Heart right ventricle (tissue), 16 donors: Measurements from ENCODE around the gene YAP1. TPM values are rescaled to one million over a fixed set of nuclear protein-coding genes. Genes with fewer than 3 reads are reported as not detected.

Experiments used
- ATAC-seq, 8 donors: fragments of 200-7000 bp; cut with Tn5 transposase; one replicate each; pipeline ENCODE4 v1.9.1; 2020; ENCODE audit warnings: mild to moderate bottlenecking in 8 of 8, moderate library complexity in 8 of 8, moderate number of reproducible peaks in 1 of 8
- DNase-seq, 2 donors: peaks; one replicate each; pipeline ENCODE4 v3.0.0-alpha.2; 2020
- H3K27ac ChIP-seq, 10 donors: fragments of 200-600 bp; sonication (generic) in 2 of 10; one replicate each; pipeline versions ENCODE4 v1.5.0 to v1.8.0; 2020 to 2022; ENCODE audit warnings: mild to moderate bottlenecking in 3 of 10
- H3K27me3 ChIP-seq, 7 donors: fragments of 200-600 bp; one replicate each; pipeline ENCODE4 v1.8.0; 2021 to 2022; ENCODE audit warnings: mild to moderate bottlenecking in 2 of 7
- H3K36me3 ChIP-seq, 9 donors: fragments of 200-600 bp; sonication (generic) in 1 of 9; one replicate each; pipeline versions ENCODE4 v1.5.0 to v1.8.0; 2020 to 2022; ENCODE audit warnings: mild to moderate bottlenecking in 2 of 9
- H3K4me1 ChIP-seq, 9 donors: fragments of 200-600 bp; sonication (generic) in 1 of 9; one replicate each; pipeline versions ENCODE4 v1.5.0 to v1.8.0; 2020 to 2022; ENCODE audit warnings: mild to moderate bottlenecking in 4 of 9
- H3K4me3 ChIP-seq, 10 donors: fragments of 200-600 bp; sonication (generic) in 2 of 10; one replicate each; pipeline versions ENCODE4 v1.5.0 to v1.8.0; 2020 to 2022; ENCODE audit warnings: mild to moderate bottlenecking in 7 of 10, moderate library complexity in 2 of 10
- H3K9me3 ChIP-seq, 11 donors: fragments of 200-600 bp in 10 of 11; sonication (generic) in 2 of 11; one replicate each; pipeline versions ENCODE4 v1.5.0 to v1.8.0; 2013 to 2022; ENCODE audit warnings: mild to moderate bottlenecking in 2 of 11, control low read depth in 1 of 11, moderate library complexity in 1 of 11
- WGBS, 2 donors: extraction: QIAGEN DNeasy Blood & Tissue Kit; methylation state at CpG; one replicate each; pipeline ENCODE4 v1.1.7; 2013; ENCODE audit warnings: inconsistent platforms in 1 of 2; 5-methylcytosine and 5-hydroxymethylcytosine counted together
- intact Hi-C, 10 donors: fragments of 100-400 bp; cut with DNase I; formaldehyde crosslinking; loops; one replicate each; pipeline versions ENCODE4 v1.11.1 to v1.14.2; 2022
- polyA plus RNA-seq, 2 donors: library from polyadenylated mRNA; stranded (reverse); fragments of 200-250 nt; gene quantifications; one replicate each; pipeline ENCODE4 v1.2.3, GENCODE V29; 2013
- total RNA-seq, 10 donors: library from RNA; stranded (reverse); fragmentation: NEBNext Ultra II Directional in 3 of 10; extraction: Animal tissue kit (Norgen Biotek cat#: 25700) in 3 of 10; gene quantifications; one replicate each; pipeline versions ENCODE4 v1.2.1 to v1.2.4, GENCODE V29; 2021 to 2023
- TF ChIP-seq, protein P1 (sequence below), 9 donors: fragments of 200-600 bp; sonication (generic) in 2 of 9; IDR thresholded peaks; one replicate each; pipeline versions ENCODE4 v1.5.0 to v1.8.0; 2021 to 2022; ENCODE audit warnings: antibody characterized with exemption in 9 of 9, mild to moderate bottlenecking in 5 of 9, moderate library complexity in 1 of 9
- donor health status: Arrhythmogenic right ventricular cardiomyopathy.
- donor health status: ischemic (EF 13 %, LVEDD 7.1; RV severe dilation, severe dysfunction).
- donor health status: healthy with polysubstance abuse.
- donor health status: DM: no; HTN: yes; CAD: no.
- donor health status: DM: no; HTN: no; CAD: no.
- donor health status: ischemic (EF 25% LVEDD 6.9; RV normal size, moderate dysfunction).
- donor health status: ischemic (EF 25% LVEDD 5.7; RV mildly dilated, moderate dysfunction).
- donor health status: healthy.
- donor health status: DM: yes; HTN: yes; CAD: no.
- donor health status: Ischemic cardiomyopathy.
- donor health status: ischemic (EF 35%, LVEDD 5.7; RV mildly dilated, moderate dysfunction).
- donor health status: nonischemic (EF 11% LVEDD 7.7; RV severe dilation, severe dysfunction).
- donor health status: DM: yes; HTN: yes; CAD: no.
- donor health status: PGD.
- donor health status: ischemic (EF 29% LVEDD 5.4; RV normal size, mild dysfunction).
- donor health status: nonischemic (EF 23%, LVEDD 6.1; RV moderate dilation, normal function).

YAP1 gene
- total and polyA plus RNA-seq, 12 donors: 15.7 to 91.3 (median 65.0) TPM

DNA sequence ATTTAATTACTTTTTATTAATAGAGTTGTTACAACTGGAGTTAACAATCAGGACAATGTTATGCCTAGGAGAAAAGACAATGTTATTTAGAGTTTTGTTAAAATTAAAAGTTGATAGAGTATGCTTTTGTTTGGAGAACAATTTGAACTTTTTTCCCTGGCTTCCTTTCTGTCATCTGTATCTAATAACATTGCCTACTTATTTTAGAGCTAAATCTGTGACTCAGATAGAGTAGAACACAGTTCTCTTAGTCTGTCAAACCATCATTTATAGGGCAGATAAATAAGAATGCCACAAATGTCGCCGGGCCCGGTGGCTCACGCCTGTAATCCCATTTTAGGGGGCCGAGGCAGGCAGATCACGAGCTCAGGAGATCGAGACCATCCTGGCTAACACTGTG, 28.9 kb upstream of the YAP1 start:
- 85 to 86% methylated on average over 7 of the region's 7 CpGs for WGBS, 2 donors
- no peaks in the 10 kb centered on the region for H3K4me1 ChIP-seq
- intact Hi-C loops: no loop called here
- no peak overlapping the region for H3K27ac ChIP-seq
- DNase-seq (no peak), ATAC-seq (no peak)
- TF ChIP-seq, protein P1, sequence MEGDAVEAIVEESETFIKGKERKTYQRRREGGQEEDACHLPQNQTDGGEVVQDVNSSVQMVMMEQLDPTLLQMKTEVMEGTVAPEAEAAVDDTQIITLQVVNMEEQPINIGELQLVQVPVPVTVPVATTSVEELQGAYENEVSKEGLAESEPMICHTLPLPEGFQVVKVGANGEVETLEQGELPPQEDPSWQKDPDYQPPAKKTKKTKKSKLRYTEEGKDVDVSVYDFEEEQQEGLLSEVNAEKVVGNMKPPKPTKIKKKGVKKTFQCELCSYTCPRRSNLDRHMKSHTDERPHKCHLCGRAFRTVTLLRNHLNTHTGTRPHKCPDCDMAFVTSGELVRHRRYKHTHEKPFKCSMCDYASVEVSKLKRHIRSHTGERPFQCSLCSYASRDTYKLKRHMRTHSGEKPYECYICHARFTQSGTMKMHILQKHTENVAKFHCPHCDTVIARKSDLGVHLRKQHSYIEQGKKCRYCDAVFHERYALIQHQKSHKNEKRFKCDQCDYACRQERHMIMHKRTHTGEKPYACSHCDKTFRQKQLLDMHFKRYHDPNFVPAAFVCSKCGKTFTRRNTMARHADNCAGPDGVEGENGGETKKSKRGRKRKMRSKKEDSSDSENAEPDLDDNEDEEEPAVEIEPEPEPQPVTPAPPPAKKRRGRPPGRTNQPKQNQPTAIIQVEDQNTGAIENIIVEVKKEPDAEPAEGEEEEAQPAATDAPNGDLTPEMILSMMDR (IDR thresholded peaks at IDR 0.05): no peak
- H3K4me3 ChIP-seq: no peak overlapping the region
- no peaks in the 10 kb centered on the region for H3K9me3 ChIP-seq
- H3K27me3 ChIP-seq: peaks cover 0 to 3% (median 0%) of the 10 kb centered on the region in 7 donors
- H3K36me3 ChIP-seq: no peaks in the 10 kb centered on the region

DNA sequence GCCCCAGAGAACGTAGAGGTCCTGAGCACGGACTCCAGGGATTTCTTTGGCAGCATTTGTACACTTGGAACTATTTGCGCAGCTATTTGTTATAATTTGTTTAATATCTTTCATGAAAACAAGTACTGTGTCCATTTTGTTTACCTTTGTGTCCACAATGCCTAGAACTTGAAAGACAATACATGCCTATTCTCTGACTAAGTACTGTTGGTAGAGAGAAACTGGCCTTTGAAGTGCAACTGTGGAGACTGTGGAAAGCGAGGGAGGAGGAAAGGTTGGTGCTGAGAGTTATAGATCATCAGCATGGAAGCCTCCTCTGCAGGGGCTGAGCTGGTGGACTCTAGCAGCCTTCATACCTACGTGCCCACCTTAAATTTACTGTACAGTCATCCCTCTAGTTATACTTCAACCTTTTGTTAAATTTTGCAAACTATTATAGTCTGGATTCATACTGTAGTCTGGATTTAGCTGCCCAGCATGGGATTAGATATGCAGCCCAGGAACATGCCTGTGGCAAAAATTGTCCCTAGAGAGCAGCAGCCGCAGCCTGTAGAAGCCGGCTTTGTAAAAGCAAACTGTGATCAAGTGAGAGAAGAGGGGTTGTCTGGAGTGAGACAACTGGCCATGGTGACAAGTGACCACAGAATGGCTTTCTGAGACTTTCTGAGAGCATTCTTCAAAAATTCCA, 24.2 kb upstream of the YAP1 start:
- ATAC-seq (no peak), DNase-seq (no peak)
- 89 to 90% methylated on average over 7 of the region's 7 CpGs for WGBS, 2 donors
- Histone ChIP-seq H3K4me3 (no peak overlapping the region), H3K27me3 (peaks cover 0 to 3% (median 0%) of the 10 kb centered on the region in 7 donors), H3K9me3 (no peaks in the 10 kb centered on the region), H3K4me1 (no peaks in the 10 kb centered on the region), H3K27ac (no peak overlapping the region), H3K36me3 (no peaks in the 10 kb centered on the region)
- intact Hi-C loops: no loop called here
- TF ChIP-seq, protein P1 (IDR thresholded peaks at IDR 0.05): no peak

- Histone ChIP-seq H3K9me3 (no peaks in the 10 kb centered on the region), H3K27me3 (no peaks in the 10 kb centered on the region), H3K27ac (no peak overlapping the region), H3K4me3 (no peak overlapping the region), H3K36me3 (no peaks in the 10 kb centered on the region), H3K4me1 (no peaks in the 10 kb centered on the region)
- intact Hi-C loops: loop anchor here in 1 of 10 donors (10.0 kb wide), 1 partner anchor 178 kb away; no protein-coding TSS in a partner anchor
- 89 to 95% methylated on average over 1 of the region's 1 CpG for WGBS, 2 donors
- TF ChIP-seq, protein P1 (IDR thresholded peaks at IDR 0.05): no peak
- ATAC-seq (no peak), DNase-seq (no peak)
These were observed 13.1 kb upstream of the YAP1 start for GRCh38 chr11:102097186-102097585.

DNA sequence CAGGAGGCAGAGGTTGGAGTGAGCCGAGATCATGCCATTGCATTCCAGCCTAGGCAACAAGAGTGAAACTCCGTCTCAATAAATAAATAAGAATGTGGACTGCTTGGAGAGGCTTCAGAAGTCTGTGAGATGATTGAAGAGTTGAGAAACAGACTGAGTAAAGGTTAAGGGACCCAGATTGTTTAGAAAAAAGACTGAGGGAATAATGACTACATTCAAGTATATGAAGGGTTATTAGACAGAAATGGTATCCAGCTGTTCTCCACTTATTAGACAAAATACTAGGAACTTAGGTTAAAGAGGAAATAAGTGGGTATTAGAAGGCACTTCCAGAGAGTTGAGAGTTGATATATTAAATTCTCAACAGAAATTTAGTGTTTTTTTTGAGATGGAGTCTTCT, 10.5 kb upstream of the YAP1 start:
- no peaks in the 10 kb centered on the region for H3K36me3 ChIP-seq
- H3K9me3 ChIP-seq: no peaks in the 10 kb centered on the region
- no peak for DNase-seq
- TF ChIP-seq, protein P1 (IDR thresholded peaks at IDR 0.05): no peak
- intact Hi-C loops: loop anchor here in 2 of 10 donors (10.0 kb wide), 1 partner anchor 175 kb away; no protein-coding TSS in a partner anchor
- H3K27ac ChIP-seq: no peak overlapping the region
- no peaks in the 10 kb centered on the region for H3K4me1 ChIP-seq
- no peak for ATAC-seq
- 96 to 98% methylated on average over 2 of the region's 2 CpGs for WGBS, 2 donors
- H3K4me3 ChIP-seq: no peak overlapping the region
- peaks cover 0 to 4% (median 0%) of the 10 kb centered on the region in 7 donors for H3K27me3 ChIP-seq
